ENCODE measurements around the gene IL17B. TPM values are rescaled to one million over a fixed set of nuclear protein-coding genes. Genes with fewer than 3 reads are reported as not detected.

The IL17B gene
- total RNA-seq, 1 experiment from 2014 or later = not detected

DNA sequence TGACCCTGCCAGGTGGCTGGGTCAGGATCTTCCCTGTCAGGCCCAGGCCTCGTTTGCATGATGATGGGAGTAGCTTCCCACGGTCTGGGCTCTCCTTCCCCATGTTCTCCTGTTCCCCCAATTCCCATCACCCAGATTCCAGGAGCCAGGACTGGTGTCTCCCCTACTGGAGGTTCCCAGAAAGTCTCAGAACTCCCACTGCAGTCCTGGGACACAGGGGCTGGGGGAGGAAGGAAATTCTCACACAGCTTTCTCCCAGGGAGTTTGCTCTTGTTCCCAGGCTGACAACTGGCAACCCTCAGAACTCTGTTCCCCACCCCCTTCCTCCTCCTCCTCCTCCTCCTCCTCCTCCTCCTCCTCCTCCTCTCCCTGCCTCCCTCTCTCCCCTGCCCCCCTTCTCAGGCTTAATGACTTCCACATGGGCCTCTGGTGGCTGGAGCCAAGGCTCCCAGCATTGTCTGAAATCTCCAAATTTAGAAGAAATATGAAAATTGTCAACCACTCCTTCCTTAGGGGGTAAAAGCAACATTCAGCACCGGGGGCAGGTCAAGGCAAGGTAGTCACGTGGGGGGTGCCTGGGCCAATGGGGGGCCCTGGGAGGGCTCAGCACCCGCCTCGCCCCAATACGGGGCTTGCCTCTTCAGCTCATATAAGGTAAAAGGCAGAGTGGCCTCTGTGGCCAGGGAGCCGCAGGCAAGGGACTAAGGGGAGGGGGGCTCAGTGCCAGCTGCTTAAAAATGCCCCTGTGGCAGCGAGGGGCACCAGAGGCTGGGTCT, 27.3 kb upstream of the IL17B start:
- Histone ChIP-seq H3K9ac (ENCODE audit: low read length) (no peak overlapping the region), H3K9me2 (replicated peaks; ENCODE audit: insufficient read depth, low read length) (no peaks in the 10 kb centered on the region), H3K4me3 (ENCODE audit: low read length) (no peak overlapping the region), H3K9me3 (ENCODE audit: low read length) (no peaks in the 10 kb centered on the region), H4K20me1 (ENCODE audit: insufficient read depth, low read depth, low read length) (no peaks in the 10 kb centered on the region), H3K27ac (ENCODE audit: low read length) (no peak overlapping the region), H3K4me1 (ENCODE audit: low read length) (peaks cover 8% of the 10 kb centered on the region), H3K27me3 (ENCODE audit: low read length) (no peaks in the 10 kb centered on the region), H3K4me2 (ENCODE audit: low read depth, low read length, poor library complexity, severe bottlenecking) (peak overlapping the region; percentile 26), H3K36me3 (ENCODE audit: insufficient read depth, low read length) (no peaks in the 10 kb centered on the region), H2AFZ (ENCODE audit: low read length) (no peak overlapping the region), H3K79me2 (ENCODE audit: low read length) (no peaks in the 10 kb centered on the region)
- peak; percentile 65 for DNase-seq

DNA sequence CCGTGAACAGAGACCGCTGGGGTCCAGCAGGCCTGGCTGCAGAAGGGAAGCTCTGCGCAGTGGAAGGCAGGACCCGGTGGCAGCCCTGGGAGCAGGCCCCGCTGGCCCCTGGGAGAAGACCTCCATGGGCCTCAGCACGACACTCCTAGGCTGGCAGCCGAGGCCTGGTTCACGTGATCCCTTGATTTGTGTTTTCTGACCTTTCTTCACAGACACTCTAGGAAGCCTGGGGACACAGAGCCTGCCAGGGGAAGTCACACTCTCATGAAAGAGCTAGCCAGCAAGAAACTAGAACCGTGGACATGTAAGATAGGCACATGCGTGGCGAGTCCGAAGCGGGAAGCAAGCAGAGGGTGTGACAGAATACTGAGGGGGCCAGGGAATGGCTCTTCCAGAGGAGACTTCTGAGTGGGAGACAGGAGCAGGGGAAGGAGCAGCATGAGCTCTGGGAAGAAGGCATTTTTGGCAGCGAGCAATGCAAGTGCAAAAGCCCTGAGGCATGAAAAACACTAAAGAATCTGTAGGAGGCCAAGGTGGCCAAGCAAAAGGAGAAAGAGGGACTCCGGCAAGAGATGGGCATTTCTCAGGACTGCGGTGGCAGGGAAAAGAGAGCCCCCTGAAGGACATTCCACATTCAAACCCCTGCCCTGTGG, 26.6 kb upstream of the IL17B start:
- Histone ChIP-seq H3K9ac (ENCODE audit: low read length) (no peak overlapping the region), H3K4me2 (ENCODE audit: low read depth, low read length, poor library complexity, severe bottlenecking) (no peak overlapping the region)

DNA sequence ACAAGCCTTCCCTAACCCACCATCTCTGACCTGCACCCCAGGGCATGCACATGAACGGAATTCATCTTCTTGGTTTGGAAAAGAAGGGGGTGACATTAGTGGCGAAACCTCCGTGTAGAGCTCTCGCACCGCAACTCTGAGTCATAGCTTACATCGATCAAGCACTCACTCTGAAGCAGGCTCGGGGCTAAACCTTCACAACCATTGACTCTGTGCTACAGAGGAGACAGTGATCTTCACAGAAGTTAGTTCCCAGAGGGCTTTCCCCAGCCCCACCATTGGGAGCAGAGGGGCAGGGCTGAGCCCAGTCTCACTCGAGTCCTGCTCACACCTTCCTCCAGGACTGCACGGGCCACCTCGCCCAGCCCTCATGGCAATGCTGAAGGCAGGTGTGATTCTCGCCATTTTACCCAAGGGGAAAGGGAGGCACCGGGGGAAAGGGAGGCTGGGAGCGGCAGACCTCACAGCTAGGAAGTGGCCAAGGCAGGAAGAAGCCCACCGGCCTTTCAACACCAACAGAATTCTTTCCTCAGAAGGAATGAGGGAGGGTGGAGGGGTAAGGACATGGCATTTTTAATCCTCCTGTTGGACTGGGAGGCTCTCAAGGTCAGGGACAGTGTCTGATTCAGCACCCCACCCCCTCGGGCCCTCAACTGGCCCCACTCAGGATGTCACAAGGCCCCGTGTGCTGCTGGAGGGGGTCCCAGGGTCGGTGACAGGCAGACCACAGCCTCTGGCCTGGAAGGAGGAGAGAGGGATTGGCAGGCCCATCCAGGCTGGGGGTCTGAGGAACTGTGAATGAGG, 25.9 kb upstream of the IL17B start:
- H3K9me2 ChIP-seq (replicated peaks; ENCODE audit: insufficient read depth, low read length) = no peaks in the 10 kb centered on the region
- H3K4me2 ChIP-seq (ENCODE audit: low read depth, low read length, poor library complexity, severe bottlenecking) = no peak overlapping the region
- no peaks in the 10 kb centered on the region; the same call in 1 of the 2 replicates for H3K27me3 ChIP-seq (ENCODE audit: low read length)
- no peaks in the 10 kb centered on the region for H3K36me3 ChIP-seq (ENCODE audit: insufficient read depth, low read length)
- H3K79me2 ChIP-seq (ENCODE audit: low read length) = no peaks in the 10 kb centered on the region
- H3K9me3 ChIP-seq (ENCODE audit: low read length) = no peaks in the 10 kb centered on the region
- no peak overlapping the region for H3K9ac ChIP-seq (ENCODE audit: low read length)
- no peak overlapping the region for H3K27ac ChIP-seq (ENCODE audit: low read length)
- peaks cover 17% of the 10 kb centered on the region for H3K4me1 ChIP-seq (ENCODE audit: low read length)
- H4K20me1 ChIP-seq (ENCODE audit: insufficient read depth, low read depth, low read length) = no peaks in the 10 kb centered on the region
- H2AFZ ChIP-seq (ENCODE audit: low read length) = no peak overlapping the region
- DNase-seq = no peak
- no peak overlapping the region for H3K4me3 ChIP-seq (ENCODE audit: low read length)

More for the DNA sequence above, 26.6 kb upstream of the IL17B start:
- no peak for DNase-seq
- Histone ChIP-seq H2AFZ (ENCODE audit: low read length) (no peak overlapping the region), H4K20me1 (ENCODE audit: insufficient read depth, low read depth, low read length) (no peaks in the 10 kb centered on the region), H3K4me1 (ENCODE audit: low read length) (peaks cover 15% of the 10 kb centered on the region), H3K79me2 (ENCODE audit: low read length) (no peaks in the 10 kb centered on the region), H3K9me3 (ENCODE audit: low read length) (no peaks in the 10 kb centered on the region), H3K27me3 (ENCODE audit: low read length) (no peaks in the 10 kb centered on the region), H3K27ac (ENCODE audit: low read length) (no peak overlapping the region), H3K36me3 (ENCODE audit: insufficient read depth, low read length) (no peaks in the 10 kb centered on the region), H3K9me2 (replicated peaks; ENCODE audit: insufficient read depth, low read length) (no peaks in the 10 kb centered on the region), H3K4me3 (ENCODE audit: low read length) (no peak overlapping the region)

DNA sequence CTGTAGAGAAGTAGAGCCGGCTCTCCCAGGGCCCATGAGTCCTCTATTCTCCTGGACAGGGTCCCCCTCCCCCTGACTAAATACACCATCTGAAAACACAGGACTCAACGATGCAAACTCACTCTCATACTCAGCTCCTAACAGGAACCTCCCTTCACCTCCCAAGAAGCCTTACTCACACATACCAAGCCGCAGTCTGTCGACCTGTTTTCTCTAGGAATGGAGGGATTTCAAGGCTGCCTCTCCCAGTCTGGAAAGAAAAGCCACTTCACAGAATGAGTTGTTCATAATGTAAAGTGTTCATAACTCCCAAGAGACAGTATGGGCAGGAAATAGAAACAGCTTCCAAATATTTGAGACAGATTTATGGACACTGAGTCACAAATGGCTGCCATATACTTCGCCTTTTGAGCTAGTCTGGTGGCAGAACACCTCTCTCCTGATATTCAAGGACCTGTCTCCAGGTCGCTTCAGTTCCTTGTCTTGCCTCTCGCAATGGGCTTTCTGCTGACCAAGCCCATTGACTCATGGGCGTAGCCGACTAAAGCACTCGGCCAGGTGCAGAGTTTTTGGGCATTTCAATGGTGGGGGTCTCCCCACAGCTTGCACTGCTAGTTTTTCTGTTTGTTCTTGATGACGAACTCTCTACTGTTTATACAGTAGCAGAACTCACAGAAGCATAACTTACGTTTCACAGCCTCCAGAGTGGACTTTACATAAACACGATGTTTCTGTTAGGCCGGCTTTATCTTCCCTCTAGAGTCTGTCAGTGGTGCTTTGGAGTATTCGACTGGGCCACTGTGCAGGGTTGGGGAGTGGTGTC, 25.0 kb upstream of the IL17B start:
- DNase-seq = no peak
- Histone ChIP-seq H3K36me3 (ENCODE audit: insufficient read depth, low read length) (no peaks in the 10 kb centered on the region), H3K9ac (ENCODE audit: low read length) (no peak overlapping the region), H3K4me3 (ENCODE audit: low read length) (no peak overlapping the region), H3K9me3 (ENCODE audit: low read length) (no peaks in the 10 kb centered on the region), H3K27me3 (ENCODE audit: low read length) (no peaks in the 10 kb centered on the region; the same call in 1 of the 2 replicates), H3K9me2 (replicated peaks; ENCODE audit: insufficient read depth, low read length) (no peaks in the 10 kb centered on the region), H3K4me1 (ENCODE audit: low read length) (peaks cover 17% of the 10 kb centered on the region), H4K20me1 (ENCODE audit: insufficient read depth, low read depth, low read length) (no peaks in the 10 kb centered on the region), H3K27ac (ENCODE audit: low read length) (no peak overlapping the region), H3K79me2 (ENCODE audit: low read length) (no peaks in the 10 kb centered on the region), H2AFZ (ENCODE audit: low read length) (no peak overlapping the region), H3K4me2 (ENCODE audit: low read depth, low read length, poor library complexity, severe bottlenecking) (no peak overlapping the region)

DNA sequence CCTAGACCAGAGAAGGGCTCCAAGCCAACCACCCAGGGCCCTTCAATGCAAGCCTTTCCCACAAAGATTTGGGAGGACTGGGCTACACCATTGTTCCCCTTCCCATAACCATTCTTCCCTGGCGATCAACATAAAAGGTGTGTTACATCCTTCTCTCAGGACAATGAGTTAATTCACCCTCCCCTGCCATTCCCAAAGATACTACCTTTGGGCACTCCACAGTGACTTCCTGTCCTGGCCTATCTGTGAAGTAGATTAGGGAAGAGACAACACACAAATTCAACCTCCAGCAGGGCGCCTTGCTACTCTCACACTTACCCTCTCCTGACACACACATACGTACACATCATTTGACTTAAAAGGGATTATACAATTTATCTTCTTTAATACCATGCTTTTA, 23.2 kb upstream of the IL17B start:
- Histone ChIP-seq H3K27me3 (ENCODE audit: low read length) (no peaks in the 10 kb centered on the region; the same call in 1 of the 2 replicates), H3K36me3 (ENCODE audit: insufficient read depth, low read length) (no peaks in the 10 kb centered on the region), H3K27ac (ENCODE audit: low read length) (no peak overlapping the region), H3K4me2 (ENCODE audit: low read depth, low read length, poor library complexity, severe bottlenecking) (no peak overlapping the region), H4K20me1 (ENCODE audit: insufficient read depth, low read depth, low read length) (no peaks in the 10 kb centered on the region), H3K9me3 (ENCODE audit: low read length) (no peaks in the 10 kb centered on the region), H3K4me1 (ENCODE audit: low read length) (peaks cover 17% of the 10 kb centered on the region), H3K79me2 (ENCODE audit: low read length) (no peaks in the 10 kb centered on the region), H3K9ac (ENCODE audit: low read length) (no peak overlapping the region), H3K4me3 (ENCODE audit: low read length) (no peak overlapping the region), H3K9me2 (replicated peaks; ENCODE audit: insufficient read depth, low read length) (no peaks in the 10 kb centered on the region), H2AFZ (ENCODE audit: low read length) (no peak overlapping the region)
- DNase-seq = no peak

DNA sequence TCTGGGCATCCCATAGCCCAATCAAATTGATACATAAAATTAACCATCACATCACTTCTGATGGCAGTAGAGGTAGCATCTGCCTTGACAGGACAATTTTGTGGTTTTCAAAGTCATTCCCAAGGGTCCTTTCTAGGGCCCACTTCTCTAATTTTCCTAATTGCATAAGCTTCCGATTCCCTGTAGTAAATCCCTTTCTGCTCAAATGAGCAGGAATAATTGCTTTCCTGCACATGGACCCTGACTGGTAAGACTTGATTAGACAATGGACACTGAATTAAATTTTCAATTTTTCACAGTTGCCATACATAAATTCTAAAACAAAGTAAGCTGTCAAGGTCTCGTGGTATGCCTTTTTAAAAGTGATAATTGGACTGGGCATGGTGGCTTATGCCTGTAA, 22.0 kb upstream of the IL17B start:
- Histone ChIP-seq H3K4me1 (ENCODE audit: low read length) (peaks cover 9% of the 10 kb centered on the region), H2AFZ (ENCODE audit: low read length) (no peak overlapping the region), H3K79me2 (ENCODE audit: low read length) (no peaks in the 10 kb centered on the region), H3K9me3 (ENCODE audit: low read length) (no peaks in the 10 kb centered on the region), H3K27me3 (ENCODE audit: low read length) (no peaks in the 10 kb centered on the region; the same call in 1 of the 2 replicates), H4K20me1 (ENCODE audit: insufficient read depth, low read depth, low read length) (no peaks in the 10 kb centered on the region), H3K27ac (ENCODE audit: low read length) (no peak overlapping the region), H3K4me3 (ENCODE audit: low read length) (no peak overlapping the region), H3K9me2 (replicated peaks; ENCODE audit: insufficient read depth, low read length) (no peaks in the 10 kb centered on the region), H3K4me2 (ENCODE audit: low read depth, low read length, poor library complexity, severe bottlenecking) (no peak overlapping the region), H3K36me3 (ENCODE audit: insufficient read depth, low read length) (no peaks in the 10 kb centered on the region), H3K9ac (ENCODE audit: low read length) (no peak overlapping the region)
- peak; percentile 46 for DNase-seq

DNA sequence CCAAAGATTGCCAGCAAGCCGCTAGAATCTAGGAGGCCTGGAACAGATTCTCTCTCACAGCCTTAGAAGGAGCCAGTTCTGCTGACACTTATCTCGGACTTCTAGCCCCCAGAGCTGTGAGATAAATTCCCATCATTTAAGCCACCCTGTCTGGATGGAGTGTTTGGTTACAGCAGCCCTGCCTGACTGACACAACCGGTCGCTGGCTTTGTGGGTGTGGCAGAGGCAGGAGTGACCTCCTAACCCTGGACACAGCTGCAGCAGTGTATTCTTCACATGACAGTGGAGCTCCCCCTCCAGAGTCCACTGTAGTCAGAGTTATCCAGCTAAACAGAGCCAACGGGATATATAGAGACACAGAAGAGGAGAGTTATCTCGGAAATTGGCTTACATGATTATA, 21.2 kb upstream of the IL17B start:
- Histone ChIP-seq H3K4me1 (ENCODE audit: low read length) (peaks cover 9% of the 10 kb centered on the region), H3K4me2 (ENCODE audit: low read depth, low read length, poor library complexity, severe bottlenecking) (no peak overlapping the region), H4K20me1 (ENCODE audit: insufficient read depth, low read depth, low read length) (no peaks in the 10 kb centered on the region), H3K79me2 (ENCODE audit: low read length) (no peaks in the 10 kb centered on the region), H3K9me2 (replicated peaks; ENCODE audit: insufficient read depth, low read length) (no peaks in the 10 kb centered on the region), H3K4me3 (ENCODE audit: low read length) (no peak overlapping the region), H3K9me3 (ENCODE audit: low read length) (no peaks in the 10 kb centered on the region), H3K36me3 (ENCODE audit: insufficient read depth, low read length) (no peaks in the 10 kb centered on the region), H2AFZ (ENCODE audit: low read length) (no peak overlapping the region), H3K27me3 (ENCODE audit: low read length) (no peaks in the 10 kb centered on the region; the same call in 1 of the 2 replicates), H3K27ac (ENCODE audit: low read length) (no peak overlapping the region), H3K9ac (ENCODE audit: low read length) (no peak overlapping the region)
- DNase-seq = no peak
